H9 (cell line): ENCODE measurements around the gene TFAP2C. TPM values are rescaled to one million over a fixed set of nuclear protein-coding genes. Genes with fewer than 3 reads are reported as not detected.

Experiments used
- DNase-seq: peaks from one replicate; pipeline ENCODE4 v3.0.0-alpha.2; 2017
- H2AFZ ChIP-seq: one replicate; pipeline ENCODE4 v1.6.1; 2013; ENCODE audit warnings: mild to moderate bottlenecking, low read length, control low read depth, moderate library complexity
- H2AK5ac ChIP-seq: 2 replicates; pipeline ENCODE4 v1.6.1; 2013; ENCODE audit warnings: low read length, control low read depth, mixed read lengths; ENCODE audit not compliant: insufficient read length
- H2BK120ac ChIP-seq: one replicate; pipeline ENCODE4 v1.6.1; 2013; ENCODE audit warnings: low read depth, mild to moderate bottlenecking, low read length, control low read depth, inconsistent platforms; ENCODE audit not compliant: poor library complexity, severe bottlenecking
- H2BK12ac ChIP-seq: 2 replicates; pipeline ENCODE4 v1.6.1; 2013; ENCODE audit warnings: low read length, control low read depth, mixed read lengths, low read depth; ENCODE audit not compliant: insufficient read length
- H2BK15ac ChIP-seq: 2 replicates; pipeline ENCODE4 v1.6.1; 2013; ENCODE audit warnings: low read depth, low read length, control low read depth
- H2BK20ac ChIP-seq: one replicate; pipeline ENCODE4 v1.6.1; 2013; ENCODE audit warnings: low read depth, mild to moderate bottlenecking, low read length, control low read depth, inconsistent platforms; ENCODE audit not compliant: poor library complexity, severe bottlenecking
- H2BK5ac ChIP-seq: 2 replicates; pipeline ENCODE4 v1.6.1; 2013; ENCODE audit warnings: low read length, control low read depth, mixed read lengths; ENCODE audit not compliant: insufficient read length
- H3K14ac ChIP-seq: 2 replicates; pipeline ENCODE4 v1.6.1; 2013; ENCODE audit warnings: low read length, control low read depth; ENCODE audit not compliant: insufficient read depth
- H3K18ac ChIP-seq: 2 replicates; pipeline ENCODE4 v1.6.1; 2013; ENCODE audit warnings: low read depth, mild to moderate bottlenecking, mixed read lengths, low read length, control low read depth; ENCODE audit not compliant: insufficient read length
- H3K23ac ChIP-seq: 2 replicates; pipeline ENCODE4 v1.6.1; 2013; ENCODE audit warnings: low read length, control low read depth, mixed read lengths, low read depth; ENCODE audit not compliant: insufficient read length
- H3K23me2 ChIP-seq: 2 replicates; pipeline ENCODE4 v1.6.1; 2013; ENCODE audit warnings: low read depth, mild to moderate bottlenecking, mixed read lengths, low read length, control low read depth; ENCODE audit not compliant: insufficient read length, poor library complexity, severe bottlenecking
- H3K27ac ChIP-seq: 2 replicates; pipeline ENCODE4 v1.5.1; 2013; ENCODE audit warnings: low read length, control low read depth, mixed read lengths, low read depth; ENCODE audit not compliant: insufficient read length
- H3K27me3 ChIP-seq: 2 replicates; pipeline ENCODE4 v1.6.1; 2013; ENCODE audit warnings: low read length, control low read depth, inconsistent platforms; ENCODE audit not compliant: insufficient read depth
- H3K4ac ChIP-seq: 2 replicates; pipeline ENCODE4 v1.6.1; 2013; ENCODE audit warnings: low read depth, mild to moderate bottlenecking, control low read depth, inconsistent platforms, low read length, moderate library complexity
- H3K4me1 ChIP-seq: 2 replicates; pipeline ENCODE4 v1.6.1; 2013; ENCODE audit warnings: low read length, control low read depth, inconsistent platforms; ENCODE audit not compliant: insufficient read depth
- H3K4me2 ChIP-seq: 2 replicates; pipeline ENCODE4 v1.6.1; 2013; ENCODE audit warnings: low read length, control low read depth, mixed read lengths; ENCODE audit not compliant: insufficient read length, insufficient read depth
- H3K56ac ChIP-seq: 2 replicates; pipeline ENCODE4 v1.6.1; 2013; ENCODE audit warnings: low read depth, mild to moderate bottlenecking, mixed read lengths, low read length, control low read depth; ENCODE audit not compliant: insufficient read length
- H3K79me1 ChIP-seq: 2 replicates; pipeline ENCODE4 v1.6.1; 2013; ENCODE audit warnings: low read depth, mild to moderate bottlenecking, moderate library complexity, low read length, control low read depth, inconsistent platforms; ENCODE audit not compliant: insufficient read depth, poor library complexity, severe bottlenecking
- H3K79me2 ChIP-seq: 2 replicates; pipeline ENCODE4 v1.6.1; 2013; ENCODE audit warnings: low read length, control low read depth, inconsistent platforms; ENCODE audit not compliant: insufficient read depth
- H3K9ac ChIP-seq: 2 replicates; pipeline ENCODE4 v1.6.1; 2013; ENCODE audit warnings: low read length, control low read depth, mixed read lengths; ENCODE audit not compliant: insufficient read length; ENCODE audit errors: extremely low read depth
- H3K9me3 ChIP-seq: one replicate; pipeline ENCODE4 v1.6.1; 2013; ENCODE audit warnings: low read depth, low read length, inconsistent platforms; ENCODE audit not compliant: control insufficient read depth
- H3T11ph ChIP-seq: one replicate; pipeline ENCODE4 v1.6.1; 2013; ENCODE audit warnings: mild to moderate bottlenecking, low read length, control low read depth, inconsistent platforms
- H4K20me1 ChIP-seq: one replicate; pipeline ENCODE4 v1.6.1; 2013; ENCODE audit not compliant: control insufficient read depth, insufficient read length, insufficient read depth
- H4K5ac ChIP-seq: 2 replicates; pipeline ENCODE4 v1.6.1; 2013; ENCODE audit warnings: low read depth, mild to moderate bottlenecking, mixed read lengths, low read length, control low read depth; ENCODE audit not compliant: insufficient read length
- H4K8ac ChIP-seq: replicated peaks from 2 replicates; pipeline ENCODE4 v1.6.1; 2013; ENCODE audit warnings: low read length, control low read depth, mixed read lengths, low read depth; ENCODE audit not compliant: insufficient read length
- H4K91ac ChIP-seq: 2 replicates; pipeline ENCODE4 v1.6.1; 2013; ENCODE audit warnings: low read depth, mild to moderate bottlenecking, moderate library complexity, mixed read lengths, low read length, control low read depth; ENCODE audit not compliant: insufficient read length
- H3K27ac Mint-ChIP-seq, 3 experiments: 2 replicates in 2 of 3; 3 replicates in 1 of 3; pipeline ENCODE4 v1.8.0; 2020 to 2021; ENCODE audit warnings: mixed read lengths in 3 of 3, mild to moderate bottlenecking in 1 of 3, moderate library complexity in 1 of 3
- H3K27me3 Mint-ChIP-seq: 2 replicates; pipeline ENCODE4 v1.8.0; 2021; ENCODE audit warnings: low read depth, mild to moderate bottlenecking, moderate library complexity, mixed read lengths
- H3K36me3 Mint-ChIP-seq, 3 experiments: 2 replicates in 2 of 3; 3 replicates in 1 of 3; pipeline ENCODE4 v1.8.0; 2020 to 2021; ENCODE audit warnings: low read depth in 3 of 3, mixed read lengths in 3 of 3; ENCODE audit not compliant: insufficient read depth in 1 of 3
- H3K4me1 Mint-ChIP-seq, 2 experiments: 2 replicates each; pipeline ENCODE4 v1.8.0; 2020; ENCODE audit warnings: mixed read lengths in 2 of 2
- H3K4me3 Mint-ChIP-seq, 2 experiments: 2 replicates in 1 of 2; 3 replicates in 1 of 2; pipeline ENCODE4 v1.8.0; 2020 to 2021; ENCODE audit warnings: mild to moderate bottlenecking in 2 of 2, mixed read lengths in 2 of 2, moderate library complexity in 1 of 2
- H3K9me3 Mint-ChIP-seq, 2 experiments: 2 replicates in 1 of 2; 3 replicates in 1 of 2; pipeline ENCODE4 v1.8.0; 2020; ENCODE audit warnings: mild to moderate bottlenecking in 2 of 2, mixed read lengths in 2 of 2, moderate library complexity in 1 of 2
- WGBS: extraction: QIAGEN DNeasy Blood & Tissue Kit; methylation state at CpG from one replicate; pipeline ENCODE4 v1.1.7; 2013; ENCODE audit warnings: missing lambda C conversion rate, low lambda C conversion rate, mixed read lengths; ENCODE audit not compliant: insufficient read length; ENCODE audit errors: extremely low coverage; 5-methylcytosine and 5-hydroxymethylcytosine counted together
- total RNA-seq: library from RNA; stranded (reverse); gene quantifications from 2 replicates; pipeline ENCODE4 v1.2.1, GENCODE V29; 2021
- TF ChIP-seq, protein P1 (sequence below): fragments of 200-600 bp; sonication (generic); conservative IDR thresholded peaks from 3 replicates; pipeline ENCODE4 v1.8.0; 2021; ENCODE audit warnings: antibody characterized with exemption, mild to moderate bottlenecking

Gene TFAP2C
- total RNA-seq, 1 experiment from 2014 or later: 24.3 TPM

- Histone ChIP-seq H2AK5ac (no peak overlapping the region), H3K56ac (no peak overlapping the region), H2BK20ac (no peak overlapping the region), H3K23me2 (no peaks in the 10 kb centered on the region), H3K9ac (no peak overlapping the region), H3K79me2 (no peaks in the 10 kb centered on the region), H3K4me2 (no peak overlapping the region), H4K91ac (no peak overlapping the region), H3K4ac (no peak overlapping the region), H3K27me3 (no peaks in the 10 kb centered on the region), H3K4me1 (peaks cover 7% of the 10 kb centered on the region; the same call in 1 of the 2 replicates), H2AFZ (no peak overlapping the region), H2BK15ac (no peak overlapping the region), H3K9me3 (no peaks in the 10 kb centered on the region), H2BK12ac (no peak overlapping the region), H4K8ac (no peak overlapping the region), H4K20me1 (no peaks in the 10 kb centered on the region), H3K27ac (no peak overlapping the region), H3K14ac (no peak overlapping the region; the same call in 1 of the 2 replicates), H2BK5ac (no peak overlapping the region), H3T11ph (no peak overlapping the region), H3K18ac (no peak overlapping the region), H3K79me1 (no peaks in the 10 kb centered on the region), H2BK120ac (no peak overlapping the region), H4K5ac (no peak overlapping the region), H3K23ac (no peak overlapping the region)
- no peak overlapping the region for H3K4me3 Mint-ChIP-seq
- no peak for DNase-seq
- H3K4me1 Mint-ChIP-seq: peaks cover 20 to 25% of the 10 kb centered on the region in 2 experiments
- WGBS: no CpG with 5 or more reads among the region's 10 CpGs
- no peaks in the 10 kb centered on the region for H3K9me3 Mint-ChIP-seq
- H3K36me3 Mint-ChIP-seq: peaks cover 0 to 9% (median 0%) of the 10 kb centered on the region in 3 experiments; a peak in 3 of 7 replicates
- TF ChIP-seq, protein P1, sequence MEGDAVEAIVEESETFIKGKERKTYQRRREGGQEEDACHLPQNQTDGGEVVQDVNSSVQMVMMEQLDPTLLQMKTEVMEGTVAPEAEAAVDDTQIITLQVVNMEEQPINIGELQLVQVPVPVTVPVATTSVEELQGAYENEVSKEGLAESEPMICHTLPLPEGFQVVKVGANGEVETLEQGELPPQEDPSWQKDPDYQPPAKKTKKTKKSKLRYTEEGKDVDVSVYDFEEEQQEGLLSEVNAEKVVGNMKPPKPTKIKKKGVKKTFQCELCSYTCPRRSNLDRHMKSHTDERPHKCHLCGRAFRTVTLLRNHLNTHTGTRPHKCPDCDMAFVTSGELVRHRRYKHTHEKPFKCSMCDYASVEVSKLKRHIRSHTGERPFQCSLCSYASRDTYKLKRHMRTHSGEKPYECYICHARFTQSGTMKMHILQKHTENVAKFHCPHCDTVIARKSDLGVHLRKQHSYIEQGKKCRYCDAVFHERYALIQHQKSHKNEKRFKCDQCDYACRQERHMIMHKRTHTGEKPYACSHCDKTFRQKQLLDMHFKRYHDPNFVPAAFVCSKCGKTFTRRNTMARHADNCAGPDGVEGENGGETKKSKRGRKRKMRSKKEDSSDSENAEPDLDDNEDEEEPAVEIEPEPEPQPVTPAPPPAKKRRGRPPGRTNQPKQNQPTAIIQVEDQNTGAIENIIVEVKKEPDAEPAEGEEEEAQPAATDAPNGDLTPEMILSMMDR: no peak
- H3K27me3 Mint-ChIP-seq: no peaks in the 10 kb centered on the region; the same call in 1 of the 2 replicates
- no peak overlapping the region; a peak in 1 of 7 replicates for H3K27ac Mint-ChIP-seq
Observed at GRCh38 chr20:56676679-56677078, 47.6 kb downstream of the TFAP2C start.
